ENCODE results near the gene EFNA4. TPM values are rescaled to one million over a fixed set of nuclear protein-coding genes. Genes with fewer than 3 reads are reported as not detected.

Gene EFNA4
- polyA plus RNA-seq, 2 of the 4 experiments (the other 2 are of a cell fraction), result 3.1 to 8.7 TPM

- CTCF ChIA-PET, result interaction anchor here (0.6 to 27.3 kb wide), 6 partner anchors 6 to 395 kb away, joined by 3 to 350 read pairs (median 165); partner anchors contain the start of genes ADAM15, EFNA3 and EFNA4
- FAIRE-seq, result no peak
- POLR2A ChIA-PET, result interaction anchor here (1.0 to 1.6 kb wide), 2 partner anchors 91 to 104 kb away, joined by 3 to 5 read pairs; partner anchors contain the start of genes CKS1B and PYGO2
These were observed 1.4 kb downstream of the EFNA4 start for GRCh38 chr1:155064832-155065429.

GRCh38 chr1:155066777-155067176 lies 3.2 kb downstream of the EFNA4 start:
- no peak overlapping the region for H3K27ac ChIP-seq
- no peak overlapping the region for H3K4me3 ChIP-seq
- FAIRE-seq (no peak), DNase-seq (ENCODE audit: low read depth in 1 of 2, low spot score in 1 of 2) (no peak), ATAC-seq (no peak)
- POLR2A ChIA-PET, result no interaction called here
- CTCF ChIA-PET, result interaction anchor here (0.9 to 27.3 kb wide), 5 partner anchors 6 to 101 kb away, joined by 3 to 350 read pairs (median 319); partner anchors contain the start of genes ADAM15, EFNA3 and EFNA4
- H3K4me2 ChIP-seq, result no peak overlapping the region
- 85% methylated on average over 8 of the region's 8 CpGs for WGBS (ENCODE audit: missing lambda C conversion rate)
- peaks cover 32% of the 10 kb centered on the region for H3K4me1 ChIP-seq
- no peaks in the 10 kb centered on the region for H3K9me3 ChIP-seq
- no peak for TF ChIP-seq ZNF302 (CRISPR knock-in tag; IDR thresholded peaks at IDR 0.05)
- TF ChIP-seq FOSB (CRISPR knock-in tag; IDR thresholded peaks at IDR 0.05), result no peak
- TF ChIP-seq ESRRA (IDR thresholded peaks at IDR 0.05; ENCODE audit: borderline replicate concordance, low read length), result no peak
- no peak for TF ChIP-seq RARB (CRISPR knock-in tag; IDR thresholded peaks at IDR 0.05)
- TF ChIP-seq CTCF (IDR thresholded peaks at IDR 0.05), result no peak
- TF ChIP-seq FOSL2 (IDR thresholded peaks at IDR 0.05), result no peak
- no peak for TF ChIP-seq FOSL2 (CRISPR knock-in tag; IDR thresholded peaks at IDR 0.05)
- no peak for TF ChIP-seq BHLHE40 (IDR thresholded peaks at IDR 0.05; ENCODE audit: low read depth, low read length)
- no peak for TF ChIP-seq HDAC2 (IDR thresholded peaks at IDR 0.05)
- TF ChIP-seq HEYL (CRISPR knock-in tag; IDR thresholded peaks at IDR 0.05), result no peak
- TF ChIP-seq CBX8 (IDR thresholded peaks at IDR 0.05), result no peak
- no peak for TF ChIP-seq E2F6 (IDR thresholded peaks at IDR 0.05; ENCODE audit: borderline replicate concordance, low read depth)
- TF ChIP-seq HMGXB4 (CRISPR knock-in tag; IDR thresholded peaks at IDR 0.05; ENCODE audit: borderline replicate concordance), result no peak
- no peak for TF ChIP-seq HOXA7 (CRISPR knock-in tag; IDR thresholded peaks at IDR 0.05)
- no peak for TF ChIP-seq CHD4 (IDR thresholded peaks at IDR 0.05; ENCODE audit: borderline replicate concordance)

More at GRCh38 chr1:155064832-155065429, 1.4 kb downstream of the EFNA4 start:
- TF ChIP-seq HOXB13 (CRISPR knock-in tag; IDR thresholded peaks at IDR 0.05; ENCODE audit: low read depth) (no peak), ATOH8 (CRISPR knock-in tag; IDR thresholded peaks at IDR 0.05; ENCODE audit: low read depth) (no peak), ZFP36 (IDR thresholded peaks at IDR 0.05; ENCODE audit: borderline replicate concordance, partially characterized antibody) (no peak), RARB (CRISPR knock-in tag; IDR thresholded peaks at IDR 0.05) (no peak), FOXS1 (CRISPR knock-in tag; IDR thresholded peaks at IDR 0.05) (no peak), EHMT2 (IDR thresholded peaks at IDR 0.05; ENCODE audit: low read depth) (no peak), CBX2 (IDR thresholded peaks at IDR 0.05; ENCODE audit: borderline replicate concordance, low read depth) (no peak), HMGXB4 (CRISPR knock-in tag; IDR thresholded peaks at IDR 0.05; ENCODE audit: borderline replicate concordance) (no peak), ELK1 (IDR thresholded peaks at IDR 0.05; ENCODE audit: low read depth, low read length) (no peak), CHD2 (IDR thresholded peaks at IDR 0.05; ENCODE audit: low read length, partially characterized antibody) (no peak), ZNF302 (CRISPR knock-in tag; IDR thresholded peaks at IDR 0.05) (no peak), EP300 (IDR thresholded peaks at IDR 0.05) (no peak), MAX (IDR thresholded peaks at IDR 0.05) (no peak), NFE2L2 (conservative IDR thresholded peaks at IDR 0.05; ENCODE audit: low read length) (no peak), ZC3H11A (IDR thresholded peaks at IDR 0.05) (no peak), KDM1A (IDR thresholded peaks at IDR 0.05; ENCODE audit: low read depth) (no peak), POLR2A (IDR thresholded peaks at IDR 0.05; ENCODE audit: low read length) (no peak), POLR2AphosphoS2 (conservative IDR thresholded peaks at IDR 0.05; ENCODE audit: low read length) (no peak)
- Histone ChIP-seq H3K9me3 (no peaks in the 10 kb centered on the region), H3K27ac (no peak overlapping the region), H3K4me1 (peaks cover 25% of the 10 kb centered on the region), H3K4me3 (no peak overlapping the region), H3K4me2 (peak overlapping the region; percentile 91)
- ATAC-seq, result no peak
- no peak for DNase-seq (ENCODE audit: low read depth in 1 of 2, low spot score in 1 of 2)
- WGBS (ENCODE audit: missing lambda C conversion rate), result 80% methylated on average over 5 of the region's 5 CpGs

Measured in A549 (cell line).